ENCODE data around the gene HVCN1.
"Not testable (repeated sequence)": the region's sequence is repeated elsewhere in the genome, so short reads cannot be mapped to it uniquely, and the experiment has no call there.

The HVCN1 gene

GRCh38 chr12:110661337-110661972 is 27.5 kb downstream of the HVCN1 start:
- DNase-seq, result no peak

GRCh38 chr12:110658878-110659277 is 30.0 kb downstream of the HVCN1 start:
- no peak for DNase-seq

GRCh38 chr12:110658242-110658641 is 30.7 kb downstream of the HVCN1 start:
- no peak for DNase-seq

- DNase-seq, result no peak
Observed at GRCh38 chr12:110657747-110658146, 31.2 kb downstream of the HVCN1 start.

- no peak for DNase-seq
Observed at GRCh38 chr12:110656071-110656655, 32.8 kb downstream of the HVCN1 start.

- DNase-seq, result not testable (repeated sequence)
Observed at GRCh38 chr12:110654238-110654637, 34.7 kb downstream of the HVCN1 start.

- DNase-seq, result no peak
Observed at GRCh38 chr12:110649341-110649847, 39.5 kb downstream of the HVCN1 start.

GRCh38 chr12:110647631-110648040 is 41.3 kb downstream of the HVCN1 start:
- no peak for DNase-seq

- DNase-seq, result no peak
Observed at GRCh38 chr12:110641521-110641920, 47.4 kb downstream of the HVCN1 start.

GRCh38 chr12:110640275-110641025 is 48.5 kb downstream of the HVCN1 start:
- no peak for DNase-seq

GRCh38 chr12:110639336-110640141 is 49.4 kb downstream of the HVCN1 start:
- DNase-seq, result no peak

- DNase-seq, result no peak
Observed at GRCh38 chr12:110638796-110639195, 50.1 kb downstream of the HVCN1 start.

GRCh38 chr12:110637869-110638441 is 51.0 kb downstream of the HVCN1 start:
- DNase-seq, result no peak

- no peak for DNase-seq
Observed at GRCh38 chr12:110636516-110636915, 52.4 kb downstream of the HVCN1 start.

- DNase-seq, result no peak
Observed at GRCh38 chr12:110635055-110635454, 53.9 kb downstream of the HVCN1 start.

GRCh38 chr12:110627500-110628195 is 61.3 kb downstream of the HVCN1 start:
- DNase-seq, result no peak

- no peak for DNase-seq
Observed at GRCh38 chr12:110622582-110622981, 66.3 kb downstream of the HVCN1 start.

- no peak for DNase-seq
Observed at GRCh38 chr12:110619534-110619953, 69.4 kb downstream of the HVCN1 start.

GRCh38 chr12:110616471-110617115 is 72.3 kb downstream of the HVCN1 start:
- DNase-seq, result no peak

GRCh38 chr12:110615171-110615570 is 73.7 kb downstream of the HVCN1 start:
- DNase-seq, result no peak

Measured in NCI-H2171 (cell line).